H7 (cell line): ENCODE results near the gene SNRNP40. TPM values are rescaled to one million over a fixed set of nuclear protein-coding genes. Genes with fewer than 3 reads are reported as not detected.

Experiments used
- DNase-seq: peaks from one replicate; pipeline ENCODE4 v3.0.0; 2012
- H3K27me3 ChIP-seq: 2 replicates; pipeline ENCODE4 v1.6.0; 2011; ENCODE audit warnings: mild to moderate bottlenecking, low read length; ENCODE audit not compliant: control insufficient read depth, insufficient read depth
- H3K36me3 ChIP-seq: replicated peaks from 2 replicates; pipeline ENCODE4 v1.5.1; 2011; ENCODE audit warnings: low read length; ENCODE audit not compliant: control insufficient read depth, insufficient read depth
- H3K4me3 ChIP-seq: 2 replicates; pipeline ENCODE4 v1.5.1; 2011; ENCODE audit warnings: low read depth, mild to moderate bottlenecking, control low read depth, low read length, moderate library complexity; ENCODE audit not compliant: insufficient read depth
- total RNA-seq: library from RNA; depleted of rRNA; stranded (reverse); fragments of >200 nt; shearing (Covaris generic); gene quantifications from 2 replicates; pipeline ENCODE4 v1.2.3, GENCODE V29; 2014; rRNA removed

The SNRNP40 gene
- 325 and 375 TPM in 2 replicates for total RNA-seq

DNA sequence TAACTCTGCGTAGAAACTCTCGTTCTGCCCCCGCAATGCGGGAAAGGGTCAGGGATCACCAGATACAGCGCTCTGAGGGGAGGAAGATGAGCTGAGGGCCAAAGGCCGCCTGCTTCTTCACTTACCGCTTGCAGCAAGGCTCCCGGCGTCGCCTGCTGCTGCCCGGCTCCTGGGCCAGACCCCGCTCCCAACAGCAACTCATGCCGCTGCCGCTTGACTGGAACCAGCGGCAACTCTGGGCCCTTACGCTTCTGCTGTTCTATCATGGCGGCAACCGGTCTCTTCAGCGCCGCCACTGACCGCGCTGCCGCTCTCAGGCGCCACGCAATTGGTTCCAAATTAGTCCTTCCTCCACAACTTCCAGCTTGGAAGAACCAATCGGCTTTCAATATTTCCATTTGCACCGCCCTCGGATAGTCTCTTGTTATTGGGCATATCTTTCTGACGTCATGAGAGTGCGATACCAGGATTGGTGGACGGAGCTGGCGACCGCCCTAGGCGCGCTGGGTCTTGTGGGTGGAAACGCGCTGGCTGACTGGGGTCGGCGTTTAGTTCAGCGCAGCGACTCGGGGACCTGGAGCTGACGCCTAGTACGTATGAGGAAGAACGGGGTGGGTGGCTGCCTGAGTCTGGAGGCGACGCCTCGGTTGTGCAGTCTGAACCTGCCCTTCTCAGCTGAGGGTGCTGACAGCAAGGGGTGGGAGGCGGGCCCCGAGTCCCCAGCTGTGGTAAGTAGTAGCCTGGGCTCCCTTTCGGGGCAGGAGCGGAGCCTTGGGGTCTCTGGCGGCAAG lies at the start of gene SNRNP40, which contains the start of gene ZCCHC17:
TSS of gene SNRNP40 (minus strand) at position 303 of the 791 bp plus-strand sequence. CDS start at position 266, 37 bp downstream.
TSS of gene ZCCHC17 (plus strand) at position 547 of the 791 bp plus-strand sequence. CDS start 13,067 bp downstream, outside the sequence.
- DNase-seq, result peak; percentile 96

GRCh38 chr1:31345635-31346034 lies 49.0 kb upstream of the SNRNP40 start:
- DNase-seq, result no peak
- Histone ChIP-seq H3K36me3 (peaks cover 5% of the 10 kb centered on the region), H3K27me3 (no peaks in the 10 kb centered on the region), H3K4me3 (no peak overlapping the region)

More for the DNA sequence above, at the start of gene SNRNP40, which contains the start of gene ZCCHC17:
- Histone ChIP-seq H3K36me3 (peaks cover 14% of the 10 kb centered on the region), H3K4me3 (peak within 1 kb of the TSS; percentile 91), H3K27me3 (no peaks in the 10 kb centered on the region)

DNA sequence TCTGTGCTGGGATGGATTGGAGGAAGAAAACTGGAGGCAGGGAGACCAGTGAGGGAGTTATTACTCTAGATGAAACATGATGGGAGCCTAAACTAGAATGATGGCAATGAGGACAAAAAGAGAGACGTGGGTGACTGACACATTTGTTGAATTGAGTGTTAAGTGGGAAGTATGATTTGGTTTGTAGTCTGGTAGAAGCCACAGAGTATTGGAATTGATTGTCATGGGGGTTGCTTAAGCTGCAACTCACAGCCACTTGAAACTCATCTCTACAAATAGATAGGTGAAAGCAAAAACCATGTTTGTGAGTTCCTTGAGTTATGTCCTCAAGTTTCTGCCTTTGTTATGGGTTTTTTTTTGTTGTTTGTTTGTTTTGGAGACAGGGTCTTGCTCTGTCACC lies 47.9 kb upstream of the SNRNP40 start:
- no peak for DNase-seq
- Histone ChIP-seq H3K27me3 (no peaks in the 10 kb centered on the region), H3K4me3 (no peak overlapping the region), H3K36me3 (peaks cover 5% of the 10 kb centered on the region)

- Histone ChIP-seq H3K27me3 (no peaks in the 10 kb centered on the region), H3K4me3 (no peak overlapping the region), H3K36me3 (no peaks in the 10 kb centered on the region; the same call in 1 of the 2 replicates)
- no peak for DNase-seq
These were observed 40.3 kb upstream of the SNRNP40 start for GRCh38 chr1:31336687-31337467.

DNA sequence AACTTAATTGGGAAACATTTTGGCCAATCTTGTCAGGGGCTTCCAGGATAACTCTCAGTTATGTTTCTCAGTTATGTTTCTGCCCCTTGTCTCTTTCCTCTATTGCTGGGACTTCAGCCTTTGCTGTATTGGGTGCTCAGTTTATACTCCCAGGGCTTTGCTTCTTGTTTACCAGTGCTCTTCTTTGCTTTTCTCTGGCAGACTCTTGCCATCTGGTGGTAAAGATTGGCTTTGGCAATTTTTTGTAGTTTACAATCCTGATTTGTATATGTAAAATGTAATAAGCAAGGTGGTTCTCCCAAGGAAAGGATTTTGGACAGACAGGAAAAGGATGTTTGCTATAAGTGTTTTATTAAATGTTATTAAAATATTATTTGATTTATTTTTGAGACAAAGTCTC lies 38.4 kb upstream of the SNRNP40 start:
- peak; percentile 61 for DNase-seq
- no peaks in the 10 kb centered on the region; the same call in 1 of the 2 replicates for H3K36me3 ChIP-seq
- H3K27me3 ChIP-seq, result no peaks in the 10 kb centered on the region
- no peak overlapping the region for H3K4me3 ChIP-seq

- Histone ChIP-seq H3K4me3 (no peak overlapping the region), H3K36me3 (peaks cover 1% of the 10 kb centered on the region), H3K27me3 (no peaks in the 10 kb centered on the region)
- DNase-seq, result no peak
These were observed 30.8 kb upstream of the SNRNP40 start for GRCh38 chr1:31327381-31327780.

- no peak for DNase-seq
- H3K27me3 ChIP-seq, result no peaks in the 10 kb centered on the region
- H3K36me3 ChIP-seq, result peaks cover 1% of the 10 kb centered on the region
- H3K4me3 ChIP-seq, result no peak overlapping the region
These were observed 29.9 kb upstream of the SNRNP40 start for GRCh38 chr1:31326461-31326860.

GRCh38 chr1:31324992-31325391 lies 28.4 kb upstream of the SNRNP40 start:
- peaks cover 1% of the 10 kb centered on the region for H3K36me3 ChIP-seq
- no peak for DNase-seq
- H3K27me3 ChIP-seq, result no peaks in the 10 kb centered on the region
- no peak overlapping the region for H3K4me3 ChIP-seq

DNA sequence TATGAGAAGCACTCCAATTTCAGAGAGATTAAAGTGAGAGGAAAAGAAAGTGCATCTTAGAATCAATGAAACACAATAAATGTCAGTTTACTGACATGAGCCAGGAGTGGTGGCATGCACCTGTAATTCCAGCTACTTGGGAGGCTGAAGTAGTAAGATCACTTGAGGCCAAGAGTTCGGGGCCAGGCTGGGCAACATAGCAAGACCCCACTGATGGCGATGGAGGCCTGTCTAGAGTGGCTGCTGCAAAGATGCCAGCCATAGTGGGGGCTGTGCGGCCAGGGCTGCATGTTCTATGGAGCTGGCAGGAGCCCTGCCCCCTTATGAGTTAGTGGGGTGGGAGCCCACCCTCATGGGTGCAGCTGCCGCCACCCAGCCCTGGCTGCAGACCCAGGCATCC lies 27.5 kb upstream of the SNRNP40 start:
- DNase-seq, result no peak
- H3K4me3 ChIP-seq, result no peak overlapping the region
- H3K27me3 ChIP-seq, result no peaks in the 10 kb centered on the region
- H3K36me3 ChIP-seq, result peaks cover 1% of the 10 kb centered on the region

DNA sequence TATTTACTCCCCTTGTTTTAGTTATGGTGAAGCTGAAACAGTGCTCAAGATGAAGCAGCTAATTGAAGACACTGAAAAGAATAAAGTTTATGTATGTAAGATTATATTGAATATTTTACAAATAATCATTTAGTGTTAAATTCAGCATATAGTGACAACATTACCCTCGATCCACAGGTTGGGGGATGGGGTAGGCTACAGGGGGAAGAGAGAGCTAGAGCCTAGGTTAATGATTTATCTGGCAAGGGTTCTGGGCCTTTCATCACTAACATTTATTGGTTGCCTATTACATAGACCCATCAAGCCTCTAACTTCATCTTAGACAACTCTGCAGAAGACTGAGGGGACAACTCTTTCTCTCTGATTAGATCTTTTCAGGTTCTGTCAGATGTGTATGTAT lies 21.6 kb upstream of the SNRNP40 start:
- no peak overlapping the region for H3K4me3 ChIP-seq
- peaks cover 3% of the 10 kb centered on the region for H3K36me3 ChIP-seq
- H3K27me3 ChIP-seq, result no peaks in the 10 kb centered on the region
- DNase-seq, result no peak

- DNase-seq, result no peak
- Histone ChIP-seq H3K4me3 (no peak overlapping the region), H3K27me3 (no peaks in the 10 kb centered on the region), H3K36me3 (peaks cover 9% of the 10 kb centered on the region)
These were observed 19.3 kb upstream of the SNRNP40 start for GRCh38 chr1:31315902-31316301.

DNA sequence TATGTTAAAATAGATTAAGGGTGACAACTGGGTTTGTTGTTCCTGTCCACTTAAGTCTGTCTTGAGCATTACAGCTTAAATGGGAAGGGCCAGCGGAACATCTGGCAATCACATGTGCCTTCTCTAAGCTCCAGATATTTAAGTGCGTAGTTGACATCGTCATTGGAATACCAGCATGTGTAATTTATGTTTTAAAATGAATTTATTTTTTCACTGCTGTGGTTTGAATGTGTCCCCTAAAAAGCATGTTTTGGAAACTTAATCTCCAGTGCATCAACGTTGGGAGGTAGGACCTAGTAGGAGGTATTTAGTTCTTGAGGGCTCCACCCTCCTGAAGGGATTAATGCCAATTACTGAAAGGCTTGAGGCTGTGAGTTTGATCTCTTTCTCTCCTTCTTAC lies 13.6 kb upstream of the SNRNP40 start:
- Histone ChIP-seq H3K27me3 (no peaks in the 10 kb centered on the region), H3K4me3 (no peak overlapping the region), H3K36me3 (peaks cover 10% of the 10 kb centered on the region)
- DNase-seq, result no peak

GRCh38 chr1:31308036-31308435 lies 11.4 kb upstream of the SNRNP40 start:
- H3K36me3 ChIP-seq, result peaks cover 6% of the 10 kb centered on the region
- no peaks in the 10 kb centered on the region for H3K27me3 ChIP-seq
- no peak for DNase-seq
- no peak overlapping the region for H3K4me3 ChIP-seq

DNA sequence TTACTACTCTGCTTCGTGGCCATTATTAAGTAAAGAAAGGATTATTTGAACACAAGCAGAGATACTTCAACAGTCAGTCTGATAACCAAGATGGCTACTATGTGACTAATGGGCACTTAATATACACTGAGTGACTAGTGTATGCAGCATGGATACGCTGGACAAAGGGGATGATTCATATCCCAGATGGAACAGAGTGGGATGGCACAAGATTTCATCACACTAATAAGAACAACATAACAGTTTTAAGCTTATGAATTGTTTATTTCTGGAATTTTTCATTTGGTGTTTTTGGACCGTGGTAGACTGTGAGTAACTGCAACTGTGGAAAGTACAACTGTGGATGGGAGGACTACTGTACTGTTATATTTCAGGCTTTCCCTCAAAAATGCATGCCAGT lies 9.7 kb upstream of the SNRNP40 start:
- Histone ChIP-seq H3K4me3 (no peak overlapping the region), H3K27me3 (no peaks in the 10 kb centered on the region), H3K36me3 (peaks cover 3% of the 10 kb centered on the region)
- DNase-seq, result no peak
